B cell (primary cell): Measurements from ENCODE around the gene GTF2IRD1. TPM values are rescaled to one million over a fixed set of nuclear protein-coding genes. Genes with fewer than 3 reads are reported as not detected.

Source experiments
- ATAC-seq: fragments of 200-7000 bp; cut with Tn5 transposase; one replicate; pipeline ENCODE4 v1.10.0; 2021; ENCODE audit warnings: low read depth, mild to moderate bottlenecking, moderate number of reproducible peaks, moderate library complexity
- CTCF ChIA-PET: fragments of 350-600 bp; sonication (Branson Sonifier 250); formaldehyde crosslinking; loops from one replicate; lab custom pipeline; 2021; ENCODE audit warnings: antibody characterized with exemption, inconsistent platforms; lab: Charles Lee
- POLR2A ChIA-PET: fragments of 350-600 bp; sonication (Branson Sonifier 250); formaldehyde crosslinking; loops from one replicate; lab custom pipeline; 2021; ENCODE audit warnings: antibody characterized with exemption; lab: Charles Lee
- DNase-seq: peaks from one replicate; pipeline ENCODE4 v3.0.0; 2013
- H2AFZ ChIP-seq: 2 replicates; pipeline ENCODE4 v1.6.1; 2012; ENCODE audit warnings: mild to moderate bottlenecking, low read depth, low read length; ENCODE audit not compliant: insufficient read depth, poor library complexity, severe bottlenecking
- H3K27ac ChIP-seq, 2 donors: 1 replicate in 1 of 2; 2 replicates in 1 of 2; pipeline ENCODE4 v1.5.1; 2012 to 2013; ENCODE audit warnings: low read length in 2 of 2, mild to moderate bottlenecking in 2 of 2, moderate library complexity in 1 of 2
- H3K27me3 ChIP-seq, 4 experiments: fragments of 200-600 bp in 1 of 4; sonication (generic) in 1 of 4; replicated peaks in 1 of 4; 1 replicate in 2 of 4; 2 replicates in 2 of 4; pipeline versions ENCODE4 v1.6.1 to v1.7.0; 2013 to 2016; ENCODE audit warnings: low read length in 3 of 4, mild to moderate bottlenecking in 2 of 4, mixed read lengths in 1 of 4, moderate library complexity in 1 of 4; ENCODE audit not compliant: insufficient read depth in 4 of 4, control insufficient read depth in 3 of 4; ENCODE audit errors: control extremely low read depth in 1 of 4
- H3K36me3 ChIP-seq, 2 experiments: replicated peaks in 1 of 2; 1 replicate in 1 of 2; 2 replicates in 1 of 2; pipeline versions ENCODE4 v1.6.1 to v1.7.1; 2013; ENCODE audit warnings: low read length in 1 of 2; ENCODE audit not compliant: insufficient read depth in 2 of 2, control insufficient read depth in 1 of 2; ENCODE audit errors: control extremely low read depth in 1 of 2, extremely low read depth in 1 of 2
- H3K4me1 ChIP-seq, 2 donors: fragments of 200-600 bp in 1 of 2; sonication (generic) in 1 of 2; 1 replicate in 1 of 2; 2 replicates in 1 of 2; pipeline versions ENCODE4 v1.5.1 to v1.6.1; 2013 to 2017; ENCODE audit warnings: low read length in 2 of 2; ENCODE audit not compliant: control insufficient read depth in 2 of 2, insufficient read depth in 2 of 2
- H3K4me2 ChIP-seq: replicated peaks from 2 replicates; pipeline ENCODE3; 2012; ENCODE audit warnings: mild to moderate bottlenecking, low read depth, low read length; ENCODE audit not compliant: poor library complexity, severe bottlenecking
- H3K4me3 ChIP-seq, 5 experiments: fragments of 200-600 bp in 1 of 5; sonication (generic) in 1 of 5; 1 replicate in 3 of 5; 2 replicates in 2 of 5; pipeline versions ENCODE4 v1.5.1 to v1.7.0; 2011 to 2016; ENCODE audit warnings: low read length in 4 of 5, mild to moderate bottlenecking in 4 of 5, low read depth in 2 of 5, control low read depth in 1 of 5, moderate library complexity in 1 of 5; ENCODE audit not compliant: insufficient read depth in 1 of 5; ENCODE audit errors: control extremely low read depth in 1 of 5, extremely low read depth in 1 of 5
- H3K79me2 ChIP-seq: fragments of 200-600 bp; sonication (generic); one replicate; pipeline ENCODE4 v1.6.0; 2016; ENCODE audit warnings: low read length; ENCODE audit not compliant: control insufficient read depth, insufficient read depth
- H3K9ac ChIP-seq: fragments of 200-600 bp; sonication (generic); 2 replicates; pipeline ENCODE4 v1.6.1; 2017; ENCODE audit warnings: mild to moderate bottlenecking, low read length, moderate library complexity
- H3K9me3 ChIP-seq, 3 donors: one replicate each; pipeline versions ENCODE4 v1.6.1 to v1.7.1; 2013; ENCODE audit warnings: low read length in 2 of 3; ENCODE audit not compliant: control insufficient read depth in 2 of 3, insufficient read depth in 1 of 3; ENCODE audit errors: control extremely low read depth in 1 of 3
- H4K20me1 ChIP-seq: 2 replicates; pipeline ENCODE4 v1.6.0; 2012; ENCODE audit warnings: mild to moderate bottlenecking, low read length; ENCODE audit not compliant: insufficient read depth, control insufficient read depth, poor library complexity, severe bottlenecking
- H3K27ac Mint-ChIP-seq: one replicate; pipeline ENCODE4 v1.8.0; 2021; ENCODE audit warnings: mixed read lengths
- H3K27me3 Mint-ChIP-seq: one replicate; pipeline ENCODE4 v1.8.0; 2021; ENCODE audit warnings: mixed read lengths
- H3K4me1 Mint-ChIP-seq: one replicate; pipeline ENCODE4 v1.8.0; 2021; ENCODE audit warnings: mixed read lengths
- H3K4me3 Mint-ChIP-seq: one replicate; pipeline ENCODE4 v1.8.0; 2021; ENCODE audit warnings: mixed read lengths
- H3K9me3 Mint-ChIP-seq: one replicate; pipeline ENCODE4 v1.8.0; 2022; ENCODE audit warnings: mixed read lengths; ENCODE audit not compliant: insufficient read depth
- EZH2 ChIP-seq: IDR thresholded peaks from 2 replicates; pipeline ENCODE4 v1.6.1; 2012; ENCODE audit warnings: borderline replicate concordance, low read depth, mild to moderate bottlenecking, moderate library complexity, low read length; ENCODE audit not compliant: insufficient read depth, poor library complexity, severe bottlenecking
- WGBS: methylation state at CpG from one replicate; pipeline ENCODE4 v1.1.5; 2013; ENCODE audit warnings: missing lambda C conversion rate; ENCODE audit not compliant: insufficient coverage; 5-methylcytosine and 5-hydroxymethylcytosine counted together
- intact Hi-C: fragments of 100-400 bp; cut with micrococcal nuclease; formaldehyde crosslinking; loops from one replicate; pipeline ENCODE4 v1.10.0; 2022
- polyA plus RNA-seq: library from polyadenylated mRNA; depleted of rRNA; stranded (reverse); fragments of >200 nt; gene quantifications from 2 replicates; pipeline ENCODE4 v1.2.3, GENCODE V29; 2012
- total RNA-seq, 2 donors: library from RNA; stranded (reverse); fragments of 120-200 nt in 1 of 2; gene quantifications; 1 replicate in 1 of 2; 2 replicates in 1 of 2; pipeline versions ENCODE4 v1.2.3 to v1.2.4, GENCODE V29; 2013 to 2022
- TF ChIP-seq, protein P1 (sequence below): fragments of 200-600 bp; IDR thresholded peaks from one replicate; pipeline ENCODE4 v1.8.0; 2022; ENCODE audit warnings: antibody characterized with exemption, mild to moderate bottlenecking

Gene GTF2IRD1
- total and polyA plus RNA-seq, 2 donors (not counting 1 experiment from before 2014, with no cell fraction given), result 0.45 to 2.2 TPM

- no peak overlapping the region for H2AFZ ChIP-seq
- ChIA-PET CTCF (interaction anchor here (0.8 to 9.4 kb wide), 3 partner anchors 200 to 339 kb away, joined by 3 to 246 read pairs (median 3); partner anchors contain the start of gene LAT2), POLR2A (no interaction called here)
- no peaks in the 10 kb centered on the region for H3K27me3 ChIP-seq
- no peak overlapping the region for H3K4me2 ChIP-seq
- no peak overlapping the region for H3K27ac ChIP-seq
- TF ChIP-seq, protein P1, sequence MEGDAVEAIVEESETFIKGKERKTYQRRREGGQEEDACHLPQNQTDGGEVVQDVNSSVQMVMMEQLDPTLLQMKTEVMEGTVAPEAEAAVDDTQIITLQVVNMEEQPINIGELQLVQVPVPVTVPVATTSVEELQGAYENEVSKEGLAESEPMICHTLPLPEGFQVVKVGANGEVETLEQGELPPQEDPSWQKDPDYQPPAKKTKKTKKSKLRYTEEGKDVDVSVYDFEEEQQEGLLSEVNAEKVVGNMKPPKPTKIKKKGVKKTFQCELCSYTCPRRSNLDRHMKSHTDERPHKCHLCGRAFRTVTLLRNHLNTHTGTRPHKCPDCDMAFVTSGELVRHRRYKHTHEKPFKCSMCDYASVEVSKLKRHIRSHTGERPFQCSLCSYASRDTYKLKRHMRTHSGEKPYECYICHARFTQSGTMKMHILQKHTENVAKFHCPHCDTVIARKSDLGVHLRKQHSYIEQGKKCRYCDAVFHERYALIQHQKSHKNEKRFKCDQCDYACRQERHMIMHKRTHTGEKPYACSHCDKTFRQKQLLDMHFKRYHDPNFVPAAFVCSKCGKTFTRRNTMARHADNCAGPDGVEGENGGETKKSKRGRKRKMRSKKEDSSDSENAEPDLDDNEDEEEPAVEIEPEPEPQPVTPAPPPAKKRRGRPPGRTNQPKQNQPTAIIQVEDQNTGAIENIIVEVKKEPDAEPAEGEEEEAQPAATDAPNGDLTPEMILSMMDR, result no peak
- no peak overlapping the region for H3K4me3 ChIP-seq
- H3K4me1 Mint-ChIP-seq, result no peaks in the 10 kb centered on the region
- H3K36me3 ChIP-seq, result peaks cover 0 to 16% of the 10 kb centered on the region in 2 experiments
- no peaks in the 10 kb centered on the region for H3K9me3 Mint-ChIP-seq
- H3K27me3 Mint-ChIP-seq, result peaks cover 4% of the 10 kb centered on the region
- H3K9me3 ChIP-seq, result peaks cover 0 to 3% (median 0%) of the 10 kb centered on the region in 3 donors
- no peaks in the 10 kb centered on the region for H3K79me2 ChIP-seq
- DNase-seq (no peak), ATAC-seq (no peak)
- intact Hi-C loops, result no loop called here
- H3K27ac Mint-ChIP-seq, result no peak overlapping the region
- no peaks in the 10 kb centered on the region for H3K4me1 ChIP-seq
- 95% methylated on average over 19 of the region's 20 CpGs for WGBS
- H3K4me3 Mint-ChIP-seq, result no peak overlapping the region
- H3K9ac ChIP-seq, result no peak overlapping the region
- H4K20me1 ChIP-seq, result no peaks in the 10 kb centered on the region
Observed at GRCh38 chr7:74405899-74406512, 47.7 kb upstream of the GTF2IRD1 start.

DNA sequence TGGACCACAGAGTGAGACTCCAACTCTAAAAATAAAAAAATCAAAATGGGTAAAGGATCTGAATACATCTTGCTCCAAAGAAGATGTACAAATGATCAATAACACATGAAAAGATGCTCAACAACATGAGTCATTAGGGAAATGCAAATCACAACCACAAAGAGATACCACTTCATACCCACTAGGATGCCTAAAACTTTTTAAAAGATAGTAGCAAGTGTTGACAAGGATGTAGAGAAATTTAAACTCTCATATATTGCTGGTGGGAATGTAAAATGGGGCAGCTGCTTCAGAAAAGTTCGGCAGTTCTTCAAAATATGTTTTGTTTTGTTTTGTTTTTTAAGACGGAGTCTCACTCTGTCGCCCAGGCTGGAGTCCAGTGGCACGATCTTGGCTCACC lies 45.7 kb upstream of the GTF2IRD1 start:
- H3K4me3 Mint-ChIP-seq, result no peak overlapping the region
- WGBS, result 93% methylated on average over 2 of the region's 4 CpGs
- Histone ChIP-seq H3K27me3 (peaks cover 0 to 2% (median 0%) of the 10 kb centered on the region in 4 experiments), H3K4me3 (no peak overlapping the region), H3K27ac (no peak overlapping the region), H4K20me1 (no peaks in the 10 kb centered on the region), H3K9ac (no peak overlapping the region), H3K9me3 (peaks cover 0 to 3% (median 0%) of the 10 kb centered on the region in 3 donors), H3K36me3 (peaks cover 0 to 16% of the 10 kb centered on the region in 2 experiments), H3K79me2 (no peaks in the 10 kb centered on the region), H2AFZ (no peak overlapping the region), H3K4me1 (no peaks in the 10 kb centered on the region), H3K4me2 (no peak overlapping the region)
- CTCF ChIA-PET, result no interaction called here
- TF ChIP-seq, protein P1, result no peak
- no peak for TF ChIP-seq EZH2
- POLR2A ChIA-PET, result no interaction called here
- H3K9me3 Mint-ChIP-seq, result no peaks in the 10 kb centered on the region
- H3K4me1 Mint-ChIP-seq, result no peaks in the 10 kb centered on the region
- no peak for ATAC-seq
- no peak for DNase-seq
- H3K27me3 Mint-ChIP-seq, result peaks cover 4% of the 10 kb centered on the region
- no peak overlapping the region for H3K27ac Mint-ChIP-seq
- intact Hi-C loops, result no loop called here
